PC-9 (cell line): ENCODE measurements around the gene AP2B1. TPM values are rescaled to one million over a fixed set of nuclear protein-coding genes. Genes with fewer than 3 reads are reported as not detected.

ENCODE experiments used
- BruUV-seq: library from RNA; stranded (reverse); fragments of 400-500 nt; replicated peaks from 2 replicates; lab custom pipeline; 2021; lab: Mats Ljungman, UMichigan
- CTCF ChIA-PET: fragments of 300-600 bp; sonication (Branson Sonifier 250); formaldehyde crosslinking; loops from one replicate; lab custom pipeline; 2022; ENCODE audit warnings: antibody characterized with exemption; lab: Charles Lee
- POLR2A ChIA-PET: fragments of 300-600 bp; sonication (Branson Sonifier 250); formaldehyde crosslinking; loops from one replicate; lab custom pipeline; 2022; ENCODE audit warnings: antibody characterized with exemption; ENCODE audit not compliant: unreplicated experiment; lab: Charles Lee
- DNase-seq, 2 experiments: peaks; one replicate each; pipeline versions ENCODE4 v3.0.0 to v3.0.0-alpha.2; 2015 to 2022; ENCODE audit warnings: mixed read lengths in 1 of 2
- H2AFZ ChIP-seq: fragments of 200-600 bp; sonication (generic); 2 replicates; pipeline ENCODE4 v1.8.1; 2017; ENCODE audit warnings: antibody characterized with exemption
- H3F3A ChIP-seq: fragments of 200-600 bp; sonication (generic); 2 replicates; pipeline ENCODE4 v1.8.1; 2017; ENCODE audit warnings: antibody characterized with exemption, mild to moderate bottlenecking, low read depth; ENCODE audit not compliant: insufficient read depth
- H3K27ac ChIP-seq: fragments of 200-600 bp; sonication (generic); 2 replicates; pipeline ENCODE4 v1.6.1; 2016; ENCODE audit warnings: mixed run types
- H3K27me3 ChIP-seq: fragments of 200-600 bp; sonication (generic); 2 replicates; pipeline ENCODE4 v1.6.1; 2016; ENCODE audit warnings: low read depth, mixed run types; ENCODE audit not compliant: insufficient read depth
- H3K36me3 ChIP-seq: fragments of 200-600 bp; sonication (generic); 2 replicates; pipeline ENCODE4 v1.6.1; 2016; ENCODE audit warnings: low read depth, mixed run types
- H3K4me1 ChIP-seq: fragments of 200-600 bp; sonication (generic); replicated peaks from 2 replicates; pipeline ENCODE4 v1.6.1; 2016; ENCODE audit warnings: mixed run types; ENCODE audit not compliant: insufficient read depth
- H3K4me2 ChIP-seq: fragments of 200-600 bp; sonication (generic); 2 replicates; pipeline ENCODE4 v1.6.1; 2017; ENCODE audit warnings: mixed run types
- H3K4me3 ChIP-seq: fragments of 200-600 bp; sonication (generic); 2 replicates; pipeline ENCODE4 v1.6.1; 2016; ENCODE audit warnings: mixed run types
- H3K79me2 ChIP-seq: fragments of 200-600 bp; sonication (generic); 2 replicates; pipeline ENCODE4 v1.6.1; 2017; ENCODE audit warnings: low read depth, mixed run types
- H3K9me2 ChIP-seq: fragments of 200-600 bp; sonication (generic); 2 replicates; pipeline ENCODE4 v1.8.1; 2017; ENCODE audit warnings: mild to moderate bottlenecking; ENCODE audit not compliant: insufficient read depth
- H3K9me3 ChIP-seq: fragments of 200-600 bp; sonication (generic); 2 replicates; pipeline ENCODE4 v1.8.1; 2016; ENCODE audit warnings: low read depth; ENCODE audit not compliant: insufficient read depth
- H4K20me1 ChIP-seq: fragments of 200-600 bp; sonication (generic); 2 replicates; pipeline ENCODE4 v1.8.1; 2017; ENCODE audit not compliant: insufficient read depth
- CTCF ChIP-seq: fragments of 200-600 bp; sonication (generic); conservative IDR thresholded peaks from 2 replicates; pipeline ENCODE4 v1.6.1; 2017; ENCODE audit warnings: mixed run types, antibody characterized with exemption, mild to moderate bottlenecking, moderate library complexity
- EZH2 ChIP-seq: fragments of 200-600 bp; sonication (generic); IDR thresholded peaks from 2 replicates; pipeline ENCODE4 v1.8.0; 2017; ENCODE audit warnings: antibody characterized with exemption, low read depth
- intact Hi-C: fragments of 100-400 bp; cut with micrococcal nuclease; formaldehyde crosslinking; loops from one replicate; pipeline ENCODE4 v1.10.0; 2022; ENCODE audit not compliant: unreplicated experiment
- total RNA-seq: library from RNA; stranded (reverse); gene quantifications from 2 replicates; pipeline ENCODE4 v1.2.3, GENCODE V29; 2021

AP2B1 gene
- total RNA-seq, 1 experiment from 2014 or later, result 186 TPM

GRCh38 chr17:35692512-35693210 is 105.5 kb downstream of the AP2B1 start:
- ChIA-PET POLR2A (no interaction called here), CTCF (interaction anchor here (0.6 kb wide), 1 partner anchor 70 kb away, joined by 3 read pairs; no protein-coding TSS in a partner anchor)
- H3K27me3 ChIP-seq, result no peaks in the 10 kb centered on the region
- no peaks in the 10 kb centered on the region for H3F3A ChIP-seq
- BruUV-seq, result no TSS peak
- H3K4me2 ChIP-seq, result no peak overlapping the region
- H3K36me3 ChIP-seq, result peaks cover 13% of the 10 kb centered on the region; the same call in 1 of the 2 replicates
- no peaks in the 10 kb centered on the region for H3K79me2 ChIP-seq
- no peaks in the 10 kb centered on the region for H3K4me1 ChIP-seq
- intact Hi-C loops, result loop anchor here (5.0 kb wide), 1 partner anchor 40 kb away; no protein-coding TSS in a partner anchor
- H4K20me1 ChIP-seq, result peaks cover 4% of the 10 kb centered on the region; the same call in 1 of the 2 replicates
- no peak overlapping the region for H3K4me3 ChIP-seq
- no peak overlapping the region for H2AFZ ChIP-seq
- no peak overlapping the region for H3K27ac ChIP-seq
- DNase-seq, result no peak
- no peaks in the 10 kb centered on the region for H3K9me2 ChIP-seq
- no peaks in the 10 kb centered on the region for H3K9me3 ChIP-seq
- TF ChIP-seq CTCF (no peak), EZH2 (no peak)

- TF ChIP-seq EZH2, result no peak
- TF ChIP-seq CTCF, result no peak
- peaks cover 4% of the 10 kb centered on the region; the same call in 1 of the 2 replicates for H4K20me1 ChIP-seq
- DNase-seq, result no peak
- H2AFZ ChIP-seq, result no peak overlapping the region
- no peaks in the 10 kb centered on the region for H3F3A ChIP-seq
- BruUV-seq, result no TSS peak
- no peak overlapping the region for H3K27ac ChIP-seq
- no peaks in the 10 kb centered on the region for H3K9me2 ChIP-seq
- H3K36me3 ChIP-seq, result peaks cover 13% of the 10 kb centered on the region; the same call in 1 of the 2 replicates
- H3K4me1 ChIP-seq, result no peaks in the 10 kb centered on the region
- POLR2A ChIA-PET, result interaction anchor here (0.6 kb wide), 1 partner anchor 103 kb away, joined by 3 read pairs; no protein-coding TSS in a partner anchor
- intact Hi-C loops, result loop anchor here (5.0 kb wide), 1 partner anchor 41 kb away; no protein-coding TSS in a partner anchor
- CTCF ChIA-PET, result interaction anchor here (0.6 kb wide), 1 partner anchor 154 kb away, joined by 3 read pairs; no protein-coding TSS in a partner anchor
- H3K79me2 ChIP-seq, result no peaks in the 10 kb centered on the region
- H3K4me2 ChIP-seq, result no peak overlapping the region
- no peaks in the 10 kb centered on the region for H3K9me3 ChIP-seq
- H3K27me3 ChIP-seq, result no peaks in the 10 kb centered on the region
- H3K4me3 ChIP-seq, result no peak overlapping the region
Measured at GRCh38 chr17:35693662-35694061, 106.5 kb downstream of the AP2B1 start.

- no TSS peak for BruUV-seq
- no peaks in the 10 kb centered on the region for H3K9me3 ChIP-seq
- H3K79me2 ChIP-seq, result no peaks in the 10 kb centered on the region
- H3K36me3 ChIP-seq, result peaks cover 13% of the 10 kb centered on the region; the same call in 1 of the 2 replicates
- peaks cover 4% of the 10 kb centered on the region; the same call in 1 of the 2 replicates for H4K20me1 ChIP-seq
- H3K4me1 ChIP-seq, result no peaks in the 10 kb centered on the region
- H2AFZ ChIP-seq, result no peak overlapping the region
- H3K27me3 ChIP-seq, result no peaks in the 10 kb centered on the region
- TF ChIP-seq EZH2 (no peak), CTCF (no peak)
- ChIA-PET CTCF (no interaction called here), POLR2A (no interaction called here)
- intact Hi-C loops, result loop anchor here (5.0 kb wide), 1 partner anchor 43 kb away; no protein-coding TSS in a partner anchor
- no peak for DNase-seq
- H3K27ac ChIP-seq, result no peak overlapping the region
- H3K4me2 ChIP-seq, result no peak overlapping the region
- no peak overlapping the region for H3K4me3 ChIP-seq
- H3K9me2 ChIP-seq, result no peaks in the 10 kb centered on the region
- no peaks in the 10 kb centered on the region for H3F3A ChIP-seq
Measured at GRCh38 chr17:35694906-35695305, 107.8 kb downstream of the AP2B1 start.
